BE2C (cell line): ENCODE data around the gene RCVRN.

ENCODE experiments used
- DNase-seq: peaks from one replicate; pipeline ENCODE4 v3.0.0-alpha.2; 2020
- H3K27me3 ChIP-seq: fragments of 250-450 bp; sonication (Bioruptor Pico); 2 replicates; pipeline ENCODE4 v1.5.1; 2020; ENCODE audit warnings: mild to moderate bottlenecking
- H3K36me3 ChIP-seq: fragments of 250-450 bp; sonication (Bioruptor Pico); 2 replicates; pipeline ENCODE4 v1.5.1; 2020; ENCODE audit warnings: mild to moderate bottlenecking
- H3K4me1 ChIP-seq: fragments of 250-450 bp; sonication (Bioruptor Pico); 2 replicates; pipeline ENCODE4 v1.5.1; 2020
- H3K4me3 ChIP-seq: 2 replicates; pipeline ENCODE4 v1.5.1; 2011; ENCODE audit warnings: low read depth, low read length
- H3K9me3 ChIP-seq: fragments of 250-450 bp; sonication (Bioruptor Pico); 2 replicates; pipeline ENCODE4 v1.5.1; 2020
- TF ChIP-seq, protein P1 (sequence below): IDR thresholded peaks from 2 replicates; pipeline ENCODE4 v1.5.1; 2012; ENCODE audit warnings: mild to moderate bottlenecking, low read depth, low read length

RCVRN gene

DNA sequence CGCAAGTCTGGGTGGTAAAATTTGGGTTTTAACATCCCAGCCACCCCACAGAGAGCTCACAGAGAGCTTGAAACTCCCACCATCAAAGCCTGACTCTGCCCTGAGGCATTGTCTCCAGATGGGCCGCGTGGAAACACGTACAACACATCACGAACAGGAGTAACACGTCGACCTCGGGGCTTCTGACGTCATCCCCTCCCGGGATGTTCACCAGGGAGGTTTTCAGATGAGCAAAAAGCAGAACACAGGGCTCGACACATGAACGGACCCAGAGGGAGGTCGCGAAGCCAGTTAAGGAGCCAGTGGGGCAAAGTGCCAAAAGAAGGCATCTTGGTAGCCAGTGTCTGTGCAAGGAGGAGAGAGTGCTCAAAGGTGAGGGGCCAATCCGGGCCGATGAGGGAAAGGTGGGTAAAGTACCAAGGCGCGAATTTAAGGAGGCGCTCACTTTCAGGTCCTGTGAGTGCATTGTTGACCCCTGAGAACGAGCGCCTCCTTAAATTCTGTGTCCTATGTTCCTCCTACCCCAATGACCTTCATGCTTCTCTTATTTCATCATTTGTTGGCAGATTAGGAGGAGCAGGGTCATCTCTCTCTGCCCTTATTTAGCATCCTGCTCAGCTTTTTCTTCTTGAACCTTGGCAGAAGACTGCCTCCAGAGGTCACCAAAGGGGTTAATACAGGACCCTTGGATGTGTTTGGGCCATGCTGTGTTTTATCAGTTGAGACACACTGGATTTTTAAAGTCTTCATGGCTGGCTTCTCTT is 5.6 kb downstream of the RCVRN start:
- Histone ChIP-seq H3K9me3 (no peaks in the 10 kb centered on the region), H3K4me3 (no peak overlapping the region), H3K4me1 (no peaks in the 10 kb centered on the region), H3K36me3 (no peaks in the 10 kb centered on the region), H3K27me3 (no peaks in the 10 kb centered on the region)
- no peak for DNase-seq
- TF ChIP-seq, protein P1, sequence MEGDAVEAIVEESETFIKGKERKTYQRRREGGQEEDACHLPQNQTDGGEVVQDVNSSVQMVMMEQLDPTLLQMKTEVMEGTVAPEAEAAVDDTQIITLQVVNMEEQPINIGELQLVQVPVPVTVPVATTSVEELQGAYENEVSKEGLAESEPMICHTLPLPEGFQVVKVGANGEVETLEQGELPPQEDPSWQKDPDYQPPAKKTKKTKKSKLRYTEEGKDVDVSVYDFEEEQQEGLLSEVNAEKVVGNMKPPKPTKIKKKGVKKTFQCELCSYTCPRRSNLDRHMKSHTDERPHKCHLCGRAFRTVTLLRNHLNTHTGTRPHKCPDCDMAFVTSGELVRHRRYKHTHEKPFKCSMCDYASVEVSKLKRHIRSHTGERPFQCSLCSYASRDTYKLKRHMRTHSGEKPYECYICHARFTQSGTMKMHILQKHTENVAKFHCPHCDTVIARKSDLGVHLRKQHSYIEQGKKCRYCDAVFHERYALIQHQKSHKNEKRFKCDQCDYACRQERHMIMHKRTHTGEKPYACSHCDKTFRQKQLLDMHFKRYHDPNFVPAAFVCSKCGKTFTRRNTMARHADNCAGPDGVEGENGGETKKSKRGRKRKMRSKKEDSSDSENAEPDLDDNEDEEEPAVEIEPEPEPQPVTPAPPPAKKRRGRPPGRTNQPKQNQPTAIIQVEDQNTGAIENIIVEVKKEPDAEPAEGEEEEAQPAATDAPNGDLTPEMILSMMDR, result no peak

DNA sequence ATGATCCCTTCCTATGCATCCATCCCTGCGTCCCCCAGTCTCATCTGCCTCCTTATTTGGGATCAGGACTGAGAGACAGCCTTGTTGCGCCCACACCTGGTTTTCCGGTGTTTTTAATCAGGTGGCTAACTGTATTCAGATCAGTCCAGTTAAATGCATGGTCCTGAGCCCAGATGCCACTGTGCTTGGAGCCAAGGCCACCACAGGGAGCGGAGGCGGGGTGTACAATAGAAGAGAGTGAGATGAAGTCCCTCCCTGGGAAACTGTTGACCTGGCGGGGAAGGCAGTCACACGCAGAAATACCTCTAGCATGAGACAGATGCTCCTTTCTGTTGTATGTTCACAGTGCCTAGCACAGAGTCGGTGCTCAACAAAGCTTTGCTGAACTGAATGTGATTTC is 6.3 kb downstream of the RCVRN start:
- TF ChIP-seq, protein P1, result no peak
- no peaks in the 10 kb centered on the region for H3K9me3 ChIP-seq
- no peaks in the 10 kb centered on the region for H3K4me1 ChIP-seq
- no peaks in the 10 kb centered on the region for H3K27me3 ChIP-seq
- no peak overlapping the region for H3K4me3 ChIP-seq
- DNase-seq, result no peak
- H3K36me3 ChIP-seq, result no peaks in the 10 kb centered on the region

DNA sequence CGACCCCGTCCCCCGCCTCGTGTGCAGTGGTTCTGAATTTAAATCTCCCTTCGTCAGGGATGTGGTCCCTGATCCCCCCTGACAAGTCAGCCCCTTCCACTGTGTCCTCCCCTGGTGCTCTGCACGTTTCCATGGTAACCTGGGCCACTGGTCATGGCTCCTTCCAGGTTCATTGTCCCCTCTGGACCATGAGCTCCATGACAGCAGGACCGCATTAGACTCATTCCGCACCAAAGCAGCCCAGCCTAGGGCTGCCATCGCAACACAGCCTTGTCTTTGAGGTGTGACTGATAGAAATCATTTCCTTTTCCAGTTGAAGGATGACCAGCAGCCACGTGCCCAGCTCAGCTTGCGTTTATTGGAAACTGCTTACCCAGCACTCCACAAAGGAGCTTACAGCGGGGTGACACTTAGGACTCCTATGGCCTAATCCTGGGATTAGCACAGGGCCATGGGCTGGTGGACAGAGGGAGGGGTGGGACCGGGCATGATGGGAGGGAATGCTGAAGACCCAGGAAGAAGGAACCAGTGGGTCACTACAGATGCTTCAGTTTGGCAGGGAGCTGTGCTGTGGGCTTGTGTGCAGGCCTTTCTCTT is 7.6 kb downstream of the RCVRN start:
- Histone ChIP-seq H3K36me3 (no peaks in the 10 kb centered on the region), H3K4me1 (no peaks in the 10 kb centered on the region), H3K9me3 (no peaks in the 10 kb centered on the region), H3K4me3 (no peak overlapping the region), H3K27me3 (no peaks in the 10 kb centered on the region)
- TF ChIP-seq, protein P1, result no peak
- DNase-seq, result no peak

DNA sequence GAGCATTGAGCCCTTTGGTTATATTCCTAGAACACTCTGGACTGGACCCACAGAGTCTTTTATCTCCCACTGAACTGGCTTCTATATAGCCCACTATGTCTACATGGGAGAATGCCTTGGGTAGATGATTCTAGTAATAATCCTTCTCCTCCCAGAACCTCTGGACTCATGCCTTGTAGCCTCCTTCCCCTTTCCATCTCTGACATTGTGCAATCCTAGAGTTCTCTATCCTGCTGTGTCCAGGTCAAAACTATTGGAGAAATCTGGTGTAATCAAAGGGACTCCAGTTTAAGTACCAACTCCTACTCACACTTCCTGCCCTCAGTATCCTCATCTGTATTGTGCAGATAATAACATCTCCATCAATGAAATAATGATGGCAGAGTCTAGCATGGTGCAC is 9.1 kb downstream of the RCVRN start:
- TF ChIP-seq, protein P1, result no peak
- no peaks in the 10 kb centered on the region for H3K36me3 ChIP-seq
- H3K27me3 ChIP-seq, result no peaks in the 10 kb centered on the region

DNA sequence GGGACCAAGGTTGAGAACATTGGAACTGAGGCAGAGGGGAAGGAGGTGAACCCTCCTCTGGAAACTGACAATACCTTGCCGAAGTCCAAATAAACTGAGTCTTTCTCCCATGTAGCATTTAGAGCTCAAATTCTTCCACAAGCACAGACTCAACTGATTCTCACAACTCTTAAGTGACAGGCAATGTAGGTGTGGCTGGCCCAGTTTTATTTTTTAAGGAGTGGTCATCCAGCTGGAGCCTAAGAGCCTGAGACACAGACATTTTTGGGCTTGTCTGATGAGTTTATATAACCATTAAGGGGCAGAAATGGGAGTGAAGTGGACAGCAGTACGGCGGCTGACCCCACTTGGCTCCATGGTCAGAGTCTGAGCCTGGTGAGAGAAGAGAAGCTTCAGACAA is 10.8 kb downstream of the RCVRN start:
- TF ChIP-seq, protein P1, result no peak
- Histone ChIP-seq H3K9me3 (no peaks in the 10 kb centered on the region), H3K27me3 (no peaks in the 10 kb centered on the region), H3K4me3 (no peak overlapping the region), H3K4me1 (no peaks in the 10 kb centered on the region), H3K36me3 (no peaks in the 10 kb centered on the region)
- DNase-seq, result no peak

More for the DNA sequence above, 9.1 kb downstream of the RCVRN start:
- Histone ChIP-seq H3K9me3 (no peaks in the 10 kb centered on the region), H3K4me3 (no peak overlapping the region), H3K4me1 (no peaks in the 10 kb centered on the region)
- DNase-seq, result no peak

DNA sequence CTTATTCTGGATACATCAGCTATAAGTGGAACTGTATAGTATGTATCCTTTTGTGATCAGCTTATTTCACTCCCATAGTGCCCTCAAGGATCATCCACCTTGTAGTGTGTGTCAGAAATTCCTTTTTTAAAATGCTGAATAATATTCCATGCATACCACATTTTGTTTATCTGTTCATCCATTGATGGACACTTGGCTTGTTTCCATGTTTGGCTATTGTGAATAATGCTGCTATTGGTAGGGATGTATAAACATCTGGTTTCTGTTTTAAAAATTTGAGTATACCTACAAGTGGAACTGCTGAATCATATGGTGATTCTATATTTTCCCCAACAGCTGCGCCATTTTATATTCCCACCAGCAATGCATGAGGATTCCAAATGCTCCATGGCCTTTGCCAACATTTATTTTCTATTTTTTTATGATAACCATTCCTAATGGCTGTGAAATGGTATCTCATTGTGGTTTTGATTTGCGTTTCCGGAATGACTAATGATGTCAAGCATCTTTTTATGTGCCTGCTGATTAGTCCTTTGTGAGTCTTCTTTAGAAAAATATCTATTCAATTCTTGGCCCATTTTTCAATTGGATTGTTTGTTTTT is 11.6 kb downstream of the RCVRN start:
- Histone ChIP-seq H3K9me3 (no peaks in the 10 kb centered on the region), H3K4me3 (no peak overlapping the region), H3K27me3 (no peaks in the 10 kb centered on the region), H3K36me3 (no peaks in the 10 kb centered on the region), H3K4me1 (no peaks in the 10 kb centered on the region)
- TF ChIP-seq, protein P1, result no peak
- no peak for DNase-seq
